HG02571 (cell line): Measurements from ENCODE around the gene BCL2.

ENCODE experiments used
- ATAC-seq: cut with Tn5 transposase; IDR thresholded peaks from one replicate; pipeline ENCODE4 v1.9.1; 2021; ENCODE audit warnings: mild to moderate bottlenecking, moderate library complexity; ENCODE audit not compliant: unreplicated experiment

BCL2 gene

GRCh38 chr18:63186520-63187222 is 132.9 kb downstream of the BCL2 start:
- ATAC-seq = no peak

- ATAC-seq = no peak
Measured at GRCh38 chr18:63185984-63186383, 133.6 kb downstream of the BCL2 start.

GRCh38 chr18:63183952-63184770 is 135.4 kb downstream of the BCL2 start:
- ATAC-seq = no peak

GRCh38 chr18:63183378-63183777 is 136.2 kb downstream of the BCL2 start:
- no peak for ATAC-seq

- no peak for ATAC-seq
Measured at GRCh38 chr18:63182861-63183260, 136.7 kb downstream of the BCL2 start.

- ATAC-seq = no peak
Measured at GRCh38 chr18:63182310-63182772, 137.2 kb downstream of the BCL2 start.

- ATAC-seq = no peak
Measured at GRCh38 chr18:63181706-63182309, 137.8 kb downstream of the BCL2 start.

- peak; percentile 44 for ATAC-seq
Measured at GRCh38 chr18:63180971-63181376, 138.6 kb downstream of the BCL2 start.

- ATAC-seq = no peak
Measured at GRCh38 chr18:63180321-63180720, 139.2 kb downstream of the BCL2 start.

- ATAC-seq = no peak
Measured at GRCh38 chr18:63179422-63179821, 140.1 kb downstream of the BCL2 start.

- ATAC-seq = no peak
Measured at GRCh38 chr18:63178971-63179370, 140.6 kb downstream of the BCL2 start.

- no peak for ATAC-seq
Measured at GRCh38 chr18:63177919-63178821, 141.4 kb downstream of the BCL2 start.

- no peak for ATAC-seq
Measured at GRCh38 chr18:63177259-63177658, 142.3 kb downstream of the BCL2 start.

- peak; percentile 73 for ATAC-seq
Measured at GRCh38 chr18:63175264-63175663, 144.3 kb downstream of the BCL2 start.

- ATAC-seq = no peak
Measured at GRCh38 chr18:63173983-63174382, 145.6 kb downstream of the BCL2 start.

GRCh38 chr18:63169853-63170252 is 149.7 kb downstream of the BCL2 start:
- no peak for ATAC-seq

GRCh38 chr18:63168287-63168686 is 151.3 kb downstream of the BCL2 start:
- no peak for ATAC-seq

- ATAC-seq = no peak
Measured at GRCh38 chr18:63166142-63166541, 153.4 kb downstream of the BCL2 start.

GRCh38 chr18:63164396-63164795 is 155.2 kb downstream of the BCL2 start:
- ATAC-seq = no peak

GRCh38 chr18:63162271-63163014 is 157.1 kb downstream of the BCL2 start:
- peak; percentile 12 for ATAC-seq
